Measurements from ENCODE around the gene HUWE1.

HUWE1 gene

GRCh38 chrX:53674581-53674980, 11.9 kb downstream of the HUWE1 start:
- TF ChIP-seq CTCF (IDR thresholded peaks at IDR 0.05; ENCODE audit: borderline replicate concordance, insufficient read depth, low read depth, low read length), result no peak

GRCh38 chrX:53669258-53669657, 17.3 kb downstream of the HUWE1 start:
- H3K4me3 ChIP-seq (ENCODE audit: low read depth, low read length), result no peak overlapping the region
- no peak for TF ChIP-seq CTCF (IDR thresholded peaks at IDR 0.05; ENCODE audit: borderline replicate concordance, insufficient read depth, low read depth, low read length)

More at GRCh38 chrX:53674581-53674980, 11.9 kb downstream of the HUWE1 start:
- H3K4me3 ChIP-seq (ENCODE audit: low read depth, low read length), result no peak overlapping the region

GRCh38 chrX:53666171-53666570, 20.3 kb downstream of the HUWE1 start:
- no peak for TF ChIP-seq CTCF (IDR thresholded peaks at IDR 0.05; ENCODE audit: borderline replicate concordance, insufficient read depth, low read depth, low read length)

GRCh38 chrX:53660004-53660403, 26.5 kb downstream of the HUWE1 start:
- H3K4me3 ChIP-seq (ENCODE audit: low read depth, low read length), result no peak overlapping the region
- no peak for TF ChIP-seq CTCF (IDR thresholded peaks at IDR 0.05; ENCODE audit: borderline replicate concordance, insufficient read depth, low read depth, low read length)

More at GRCh38 chrX:53666171-53666570, 20.3 kb downstream of the HUWE1 start:
- H3K4me3 ChIP-seq (ENCODE audit: low read depth, low read length), result no peak overlapping the region

GRCh38 chrX:53659039-53659438, 27.5 kb downstream of the HUWE1 start:
- H3K4me3 ChIP-seq (ENCODE audit: low read depth, low read length), result no peak overlapping the region
- TF ChIP-seq CTCF (IDR thresholded peaks at IDR 0.05; ENCODE audit: borderline replicate concordance, insufficient read depth, low read depth, low read length), result no peak

- H3K4me3 ChIP-seq (ENCODE audit: low read depth, low read length), result no peak overlapping the region
- no peak for TF ChIP-seq CTCF (IDR thresholded peaks at IDR 0.05; ENCODE audit: borderline replicate concordance, insufficient read depth, low read depth, low read length)
Measured at GRCh38 chrX:53656845-53657244, 29.7 kb downstream of the HUWE1 start.

GRCh38 chrX:53654376-53654775, 32.1 kb downstream of the HUWE1 start:
- TF ChIP-seq CTCF (IDR thresholded peaks at IDR 0.05; ENCODE audit: borderline replicate concordance, insufficient read depth, low read depth, low read length), result no peak

More at GRCh38 chrX:53654376-53654775, 32.1 kb downstream of the HUWE1 start:
- H3K4me3 ChIP-seq (ENCODE audit: low read depth, low read length), result no peak overlapping the region

All from GM12875 (cell line).